GM12878 (cell line): ENCODE data around the gene CLEC7A. TPM values are rescaled to one million over a fixed set of nuclear protein-coding genes. Genes with fewer than 3 reads are reported as not detected.

Experiments used
- ATAC-seq: fragments of 200-7000 bp; cut with Tn5 transposase; 3 replicates; pipeline ENCODE4 v1.9.1; 2020; ENCODE audit warnings: mild to moderate bottlenecking, moderate library complexity
- BruUV-seq: library from RNA; stranded (reverse); fragments of 400-500 nt; replicated peaks from 2 replicates; lab custom pipeline; 2021; lab: Mats Ljungman, UMichigan
- CTCF ChIA-PET: fragments of 300-600 bp; sonication (Branson Sonifier 250); formaldehyde crosslinking; extraction: SDS; loops from one replicate; lab custom pipeline; 2021; ENCODE audit warnings: inconsistent platforms; lab: Yijun Ruan, JAX
- POLR2A ChIA-PET: fragments of 350-600 bp; formaldehyde crosslinking; extraction: SDS; loops from one replicate; lab custom pipeline; 2021; ENCODE audit warnings: inconsistent platforms; lab: Charles Lee
- RAD21 ChIA-PET: fragments of 300-600 bp; sonication (Branson Sonifier 250); formaldehyde crosslinking; loops from one replicate; lab custom pipeline; 2023; ENCODE audit warnings: antibody characterized with exemption; ENCODE audit not compliant: unreplicated experiment; lab: Charles Lee
- SMC1A ChIA-PET: fragments of 300-600 bp; sonication (Branson Sonifier 250); formaldehyde crosslinking; loops from one replicate; lab custom pipeline; 2023; ENCODE audit not compliant: unreplicated experiment, uncharacterized antibody; lab: Charles Lee
- DNase-seq: peaks from one replicate; pipeline ENCODE4 v3.0.0-alpha.2; 2011; ENCODE audit warnings: low read depth, low spot score
- FAIRE-seq: peaks from 3 replicates; lab custom pipeline; 2011; peaks lifted over from hg19 to GRCh38; lab: Jason Lieb, UNC
- H2AFZ ChIP-seq: 2 replicates; pipeline ENCODE4 v1.6.0; 2011; ENCODE audit warnings: low read depth, low read length, control low read depth; ENCODE audit not compliant: control insufficient read depth
- H3K27ac ChIP-seq: 2 replicates; pipeline ENCODE4 v1.5.1; 2011; ENCODE audit warnings: control low read depth; ENCODE audit not compliant: control insufficient read depth, insufficient read depth
- H3K27me3 ChIP-seq, 2 experiments: replicated peaks in 1 of 2; 2 replicates each; pipeline versions ENCODE4 v1.6.0 to v1.6.1; 2011; ENCODE audit warnings: low read length in 1 of 2; ENCODE audit not compliant: control insufficient read depth in 2 of 2, insufficient read depth in 2 of 2
- H3K36me3 ChIP-seq, 2 experiments: 2 replicates each; pipeline ENCODE4 v1.5.1; 2011; ENCODE audit warnings: low read length in 1 of 2; ENCODE audit not compliant: control insufficient read depth in 2 of 2, insufficient read depth in 2 of 2
- H3K4me1 ChIP-seq: 2 replicates; pipeline ENCODE4 v1.6.1; 2011; ENCODE audit warnings: mild to moderate bottlenecking, low read length, moderate library complexity, mixed read lengths; ENCODE audit not compliant: control insufficient read depth, insufficient read depth
- H3K4me2 ChIP-seq: 2 replicates; pipeline ENCODE4 v1.6.0; 2011; ENCODE audit warnings: control low read depth; ENCODE audit not compliant: control insufficient read depth, insufficient read depth
- H3K4me3 ChIP-seq: fragments of 200-600 bp; sonication (generic); 2 replicates; pipeline ENCODE4 v1.5.1; 2016
- H3K79me2 ChIP-seq: 2 replicates; pipeline ENCODE4 v1.6.0; 2011; ENCODE audit warnings: low read length; ENCODE audit not compliant: control insufficient read depth, insufficient read depth
- H3K9ac ChIP-seq: 2 replicates; pipeline ENCODE4 v1.8.0; 2011; ENCODE audit warnings: low read length, control low read depth, mixed read lengths; ENCODE audit not compliant: control insufficient read depth, insufficient read depth
- H3K9me3 ChIP-seq: replicated peaks from 3 replicates; pipeline ENCODE4 v1.5.1; 2011; ENCODE audit warnings: mild to moderate bottlenecking, low read length; ENCODE audit not compliant: control insufficient read depth, insufficient read depth
- H4K20me1 ChIP-seq: 2 replicates; pipeline ENCODE4 v1.6.0; 2011; ENCODE audit not compliant: control insufficient read depth, insufficient read depth
- BHLHE40 ChIP-seq, 2 experiments: fragments of 450-650 bp in 1 of 2; IDR thresholded peaks; 2 replicates each; pipeline ENCODE4 v1.6.1; 2011 to 2017; ENCODE audit warnings: low read depth in 2 of 2, borderline replicate concordance in 1 of 2, improper control_type of control experiment in 1 of 2, low read length in 1 of 2, mild to moderate bottlenecking in 1 of 2
- CBFB ChIP-seq: IDR thresholded peaks from 2 replicates; pipeline ENCODE4 v1.6.1; 2016; ENCODE audit warnings: antibody characterized with exemption, low read depth
- GABPA ChIP-seq: IDR thresholded peaks from 2 replicates; pipeline ENCODE4 v1.6.1; 2014; ENCODE audit warnings: antibody characterized with exemption, low read depth, mild to moderate bottlenecking, inconsistent platforms
- KLF5 ChIP-seq: fragments of 450-650 bp; IDR thresholded peaks from 2 replicates; pipeline ENCODE4 v1.6.1; 2014; ENCODE audit warnings: mild to moderate bottlenecking; ENCODE audit not compliant: partially characterized antibody
- NBN ChIP-seq: fragments of 450-650 bp; IDR thresholded peaks from 2 replicates; pipeline ENCODE4 v1.6.1; 2016
- NFIC ChIP-seq: IDR thresholded peaks from 2 replicates; pipeline ENCODE4 v1.6.1; 2012; ENCODE audit warnings: low read depth, mild to moderate bottlenecking, inconsistent platforms, low read length, moderate library complexity
- SMAD1 ChIP-seq: fragments of 450-650 bp; IDR thresholded peaks from 2 replicates; pipeline ENCODE4 v1.6.1; 2018; ENCODE audit warnings: mild to moderate bottlenecking, low read depth; ENCODE audit not compliant: partially characterized antibody
- SMC3 ChIP-seq: IDR thresholded peaks from 2 replicates; pipeline ENCODE4 v1.6.1; 2011; ENCODE audit warnings: low read length, improper control_type of control experiment, borderline replicate concordance
- TAF1 ChIP-seq: IDR thresholded peaks from 2 replicates; pipeline ENCODE4 v1.6.1; 2011; ENCODE audit warnings: mild to moderate bottlenecking, low read depth, low read length, borderline replicate concordance
- ZBED1 ChIP-seq: IDR thresholded peaks from 2 replicates; pipeline ENCODE4 v1.6.1; 2016; ENCODE audit warnings: borderline replicate concordance
- ZSCAN29 ChIP-seq: fragments of 450-650 bp; IDR thresholded peaks from 2 replicates; pipeline ENCODE4 v1.6.1; 2017; ENCODE audit warnings: mild to moderate bottlenecking, moderate library complexity
- WGBS: methylation state at CpG from one replicate; pipeline ENCODE4 v1.1.6; 2016; ENCODE audit warnings: low lambda C conversion rate; ENCODE audit not compliant: insufficient replicate concordance, insufficient coverage; ENCODE audit errors: missing lambda C conversion rate; 5-methylcytosine and 5-hydroxymethylcytosine counted together
- in situ Hi-C: fragments of 300-500 bp; cut with MboI; formaldehyde crosslinking; loops from 9 replicates; pipeline ENCODE4 v1.14.3; 2018; ENCODE audit warnings: mixed read lengths
- intact Hi-C: fragments of 100-400 bp; cut with micrococcal nuclease; formaldehyde crosslinking; loops from one replicate; pipeline ENCODE4 v1.14.2; 2022; ENCODE audit not compliant: unreplicated experiment
- polyA plus RNA-seq, 11 experiments: library from polyadenylated mRNA; depleted of rRNA in 4 of 11; unstranded in 6 of 11; stranded (reverse) in 5 of 11; fragments of >200 nt; fragmentation: Nextera tagmentation in 4 of 11; fragmentation: Illumina TruSeq in 1 of 11; extraction: Ambion mirVana in 4 of 11; extraction: Trizol in 1 of 11; gene quantifications; 1 replicate in 1 of 11; 2 replicates in 10 of 11; pipeline versions ENCODE4 v1.2.1 to v1.2.3, GENCODE V29; 2011 to 2016; ENCODE audit warnings: inconsistent platforms in 2 of 11, missing spikeins in 2 of 11, low read depth in 1 of 11
- total RNA-seq, 4 experiments: library from RNA; depleted of rRNA in 3 of 4; stranded (reverse); fragments of >200 nt in 3 of 4; fragmentation: Illumina TruSeq in 1 of 4; extraction: Trizol in 1 of 4; gene quantifications; 2 replicates each; pipeline versions ENCODE4 v1.2.1 to v1.2.3, GENCODE V29; 2013 to 2021
- TF ChIP-seq, protein P1 (sequence below): IDR thresholded peaks from 2 replicates; pipeline ENCODE4 v1.6.1; 2012; ENCODE audit warnings: low read depth, low read length, improper control_type of control experiment
- TF ChIP-seq, protein P2 (sequence below): fragments of 450-650 bp; formaldehyde crosslinking; IDR thresholded peaks from 2 replicates; pipeline ENCODE4 v1.4.0; 2020; ENCODE audit warnings: mild to moderate bottlenecking, moderate library complexity

Gene CLEC7A
- total and polyA plus RNA-seq, 10 of the 15 experiments (the other 5 are each of a cell fraction or from before 2014, with no cell fraction given): not detected

DNA sequence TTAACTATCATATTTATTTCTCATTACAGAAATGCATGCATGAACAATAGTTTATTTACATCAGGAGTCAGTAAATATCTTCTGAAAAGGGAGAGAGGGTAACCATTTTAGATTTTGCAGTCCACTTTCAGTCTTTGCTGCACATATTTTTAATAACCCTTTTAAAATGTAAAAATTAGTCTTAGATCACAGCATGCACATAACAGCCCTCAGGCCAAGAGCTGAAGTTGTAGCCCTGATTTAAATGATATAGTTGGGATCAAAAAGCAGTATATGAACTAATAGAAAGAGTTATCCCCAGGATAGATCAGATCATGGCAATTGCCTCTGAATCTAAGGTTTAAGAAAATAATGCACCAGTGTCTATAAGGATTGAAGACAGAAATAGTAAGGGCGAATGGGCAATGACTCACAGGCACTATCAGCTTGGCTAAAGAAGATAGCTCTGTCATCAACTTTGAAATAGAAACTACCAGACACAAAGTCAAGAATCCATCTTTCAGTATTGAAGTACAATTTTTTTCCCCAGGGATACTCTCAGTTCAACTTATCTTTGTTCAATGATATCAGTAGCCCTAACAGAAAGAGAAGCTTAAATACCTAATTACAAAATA is 13.1 kb upstream of the CLEC7A start:
- no peaks in the 10 kb centered on the region; a peak in 1 of 4 replicates for H3K27me3 ChIP-seq
- in situ Hi-C loops: loop anchor here (5.0 kb wide), 3 partner anchors 111 to 396 kb away; partner anchors contain the start of gene CLEC9A
- peaks cover 4% of the 10 kb centered on the region; the same call in 1 of the 2 replicates for H3K4me1 ChIP-seq
- H2AFZ ChIP-seq: no peak overlapping the region
- ChIA-PET RAD21 (interaction anchor here (1.1 kb wide), 1 partner anchor 133 kb away, joined by 3 read pairs; no protein-coding TSS in a partner anchor), SMC1A (interaction anchor here (0.9 to 1.5 kb wide), 6 partner anchors 9 to 345 kb away, joined by 3 to 4 read pairs (median 3); no protein-coding TSS in a partner anchor)
- TF ChIP-seq SMC3 (no peak), GABPA (no peak), NFIC (no peak), KLF5 (no peak), ZBED1 (no peak), CBFB (no peak), TAF1 (no peak), ZSCAN29 (no peak), BHLHE40 (IDR thresholded peaks at IDR 0.05; ENCODE audit: borderline replicate concordance in 1 of 2, low read depth in 2 of 2, low read length in 1 of 2) (no peak), NBN (no peak), SMAD1 (no peak)
- TF ChIP-seq, protein P1, sequence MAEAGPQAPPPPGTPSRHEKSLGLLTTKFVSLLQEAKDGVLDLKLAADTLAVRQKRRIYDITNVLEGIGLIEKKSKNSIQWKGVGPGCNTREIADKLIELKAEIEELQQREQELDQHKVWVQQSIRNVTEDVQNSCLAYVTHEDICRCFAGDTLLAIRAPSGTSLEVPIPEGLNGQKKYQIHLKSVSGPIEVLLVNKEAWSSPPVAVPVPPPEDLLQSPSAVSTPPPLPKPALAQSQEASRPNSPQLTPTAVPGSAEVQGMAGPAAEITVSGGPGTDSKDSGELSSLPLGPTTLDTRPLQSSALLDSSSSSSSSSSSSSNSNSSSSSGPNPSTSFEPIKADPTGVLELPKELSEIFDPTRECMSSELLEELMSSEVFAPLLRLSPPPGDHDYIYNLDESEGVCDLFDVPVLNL: no peak
- TF ChIP-seq, protein P2, sequence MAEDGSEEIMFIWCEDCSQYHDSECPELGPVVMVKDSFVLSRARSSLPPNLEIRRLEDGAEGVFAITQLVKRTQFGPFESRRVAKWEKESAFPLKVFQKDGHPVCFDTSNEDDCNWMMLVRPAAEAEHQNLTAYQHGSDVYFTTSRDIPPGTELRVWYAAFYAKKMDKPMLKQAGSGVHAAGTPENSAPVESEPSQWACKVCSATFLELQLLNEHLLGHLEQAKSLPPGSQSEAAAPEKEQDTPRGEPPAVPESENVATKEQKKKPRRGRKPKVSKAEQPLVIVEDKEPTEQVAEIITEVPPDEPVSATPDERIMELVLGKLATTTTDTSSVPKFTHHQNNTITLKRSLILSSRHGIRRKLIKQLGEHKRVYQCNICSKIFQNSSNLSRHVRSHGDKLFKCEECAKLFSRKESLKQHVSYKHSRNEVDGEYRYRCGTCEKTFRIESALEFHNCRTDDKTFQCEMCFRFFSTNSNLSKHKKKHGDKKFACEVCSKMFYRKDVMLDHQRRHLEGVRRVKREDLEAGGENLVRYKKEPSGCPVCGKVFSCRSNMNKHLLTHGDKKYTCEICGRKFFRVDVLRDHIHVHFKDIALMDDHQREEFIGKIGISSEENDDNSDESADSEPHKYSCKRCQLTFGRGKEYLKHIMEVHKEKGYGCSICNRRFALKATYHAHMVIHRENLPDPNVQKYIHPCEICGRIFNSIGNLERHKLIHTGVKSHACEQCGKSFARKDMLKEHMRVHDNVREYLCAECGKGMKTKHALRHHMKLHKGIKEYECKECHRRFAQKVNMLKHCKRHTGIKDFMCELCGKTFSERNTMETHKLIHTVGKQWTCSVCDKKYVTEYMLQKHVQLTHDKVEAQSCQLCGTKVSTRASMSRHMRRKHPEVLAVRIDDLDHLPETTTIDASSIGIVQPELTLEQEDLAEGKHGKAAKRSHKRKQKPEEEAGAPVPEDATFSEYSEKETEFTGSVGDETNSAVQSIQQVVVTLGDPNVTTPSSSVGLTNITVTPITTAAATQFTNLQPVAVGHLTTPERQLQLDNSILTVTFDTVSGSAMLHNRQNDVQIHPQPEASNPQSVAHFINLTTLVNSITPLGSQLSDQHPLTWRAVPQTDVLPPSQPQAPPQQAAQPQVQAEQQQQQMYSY (CRISPR knock-in tag): no peak
- TF ChIP-seq, all 136 proteins: peak for 0
- no TSS peak for BruUV-seq
- intact Hi-C loops: loop anchor here (5.0 kb wide), 1 partner anchor 396 kb away; no protein-coding TSS in a partner anchor
- no peaks in the 10 kb centered on the region for H3K79me2 ChIP-seq
- FAIRE-seq (no peak), DNase-seq (no peak), ATAC-seq (no peak)
- H3K36me3 ChIP-seq: no peaks in the 10 kb centered on the region
- ChIA-PET POLR2A (no interaction called here), CTCF (interaction anchor here (1.1 to 2.8 kb wide), 5 partner anchors 10 to 393 kb away, joined by 3 to 23 read pairs (median 4); partner anchors contain the start of gene CLEC12B)
- peaks cover 4% of the 10 kb centered on the region; the same call in 2 of the 3 replicates for H3K9me3 ChIP-seq
- no peak overlapping the region for H3K9ac ChIP-seq
- 0% methylated on average over 1 of the region's 1 CpG for WGBS
- H4K20me1 ChIP-seq: no peaks in the 10 kb centered on the region
- H3K4me3 ChIP-seq: no peak overlapping the region
- no peak overlapping the region for H3K4me2 ChIP-seq
- H3K27ac ChIP-seq: no peak overlapping the region
